Astrocyte of the cerebellum (primary cell): ENCODE results near the gene FBLN5.
"Not testable (repeated sequence)": the region's sequence is repeated elsewhere in the genome, so short reads cannot be mapped to it uniquely, and the experiment has no call there.

Source experiments
- DNase-seq: peaks from one replicate; pipeline ENCODE4 v3.0.0-alpha.2; 2011; ENCODE audit warnings: low read depth
- H3K4me3 ChIP-seq: 2 replicates; pipeline ENCODE4 v1.5.1; 2011; ENCODE audit warnings: mild to moderate bottlenecking, low read depth, low read length, moderate library complexity
- CTCF ChIP-seq: IDR thresholded peaks from 2 replicates; pipeline ENCODE4 v1.5.1; 2012; ENCODE audit warnings: low read length, low read depth, moderate library complexity, mild to moderate bottlenecking; ENCODE audit errors: missing control alignments
- in situ Hi-C: cut with HindIII; loops from 2 replicates; pipeline ENCODE4 v1.10.0; 2017; ENCODE audit warnings: low sequenced_read_pairs

Gene FBLN5

GRCh38 chr14:91851563-91851962, 95.9 kb downstream of the FBLN5 start:
- TF ChIP-seq CTCF, result no peak
- in situ Hi-C loops, result no loop called here
- H3K4me3 ChIP-seq, result no peak overlapping the region
- DNase-seq, result no peak

DNA sequence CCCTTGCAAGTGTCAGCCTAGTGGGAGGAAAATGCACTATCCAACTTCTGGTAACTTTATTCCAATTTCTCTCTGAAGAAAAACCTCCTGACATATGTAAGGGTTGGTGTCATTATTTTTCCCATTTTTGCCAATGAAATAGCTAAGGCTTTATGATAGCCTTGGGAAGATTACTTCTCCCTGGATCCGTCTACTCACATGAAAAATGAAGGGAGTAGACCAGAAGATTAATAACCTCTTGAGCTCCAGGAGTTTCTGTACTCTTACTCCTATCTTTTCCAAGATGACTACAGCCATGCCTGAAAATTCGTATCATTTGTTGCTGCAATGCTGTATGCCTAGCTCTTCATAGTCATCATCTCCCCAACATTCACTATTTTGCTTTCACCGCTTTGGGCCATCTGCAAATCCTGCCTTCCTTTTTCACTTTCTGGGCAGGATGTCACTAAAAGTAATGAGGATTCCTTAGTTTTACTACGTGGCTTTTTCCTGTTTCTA, 98.9 kb downstream of the FBLN5 start:
- TF ChIP-seq CTCF, result no peak
- DNase-seq, result no peak

GRCh38 chr14:91847693-91848092, 99.8 kb downstream of the FBLN5 start:
- no peak for DNase-seq
- in situ Hi-C loops, result no loop called here
- TF ChIP-seq CTCF, result no peak
- no peak overlapping the region for H3K4me3 ChIP-seq

More for the DNA sequence above, 98.9 kb downstream of the FBLN5 start:
- in situ Hi-C loops, result no loop called here
- H3K4me3 ChIP-seq, result no peak overlapping the region

- DNase-seq, result no peak
- no peak overlapping the region for H3K4me3 ChIP-seq
- in situ Hi-C loops, result no loop called here
- TF ChIP-seq CTCF, result no peak
Measured at GRCh38 chr14:91845652-91846051, 101.8 kb downstream of the FBLN5 start.

DNA sequence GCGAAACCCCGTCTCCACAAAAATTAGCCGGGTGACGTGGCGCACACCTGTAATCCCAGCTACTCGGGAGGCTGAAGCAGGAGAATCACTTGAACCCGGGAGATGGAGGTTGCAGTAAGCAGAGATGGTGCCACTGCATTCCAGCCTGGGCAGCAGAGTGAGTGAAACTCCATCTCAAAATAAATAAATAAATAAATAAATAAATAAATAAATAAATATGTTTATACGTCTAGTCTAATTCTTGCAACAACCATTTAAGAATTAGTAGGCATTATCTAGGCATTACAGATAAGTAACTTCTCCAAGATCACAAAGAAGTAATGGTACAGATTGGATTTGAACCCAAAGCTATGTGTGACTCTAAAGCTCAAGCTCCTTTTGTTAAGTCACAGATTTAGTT, 102.4 kb downstream of the FBLN5 start:
- in situ Hi-C loops, DNase-seq, H3K4me3 ChIP-seq: not testable (repeated sequence)

DNA sequence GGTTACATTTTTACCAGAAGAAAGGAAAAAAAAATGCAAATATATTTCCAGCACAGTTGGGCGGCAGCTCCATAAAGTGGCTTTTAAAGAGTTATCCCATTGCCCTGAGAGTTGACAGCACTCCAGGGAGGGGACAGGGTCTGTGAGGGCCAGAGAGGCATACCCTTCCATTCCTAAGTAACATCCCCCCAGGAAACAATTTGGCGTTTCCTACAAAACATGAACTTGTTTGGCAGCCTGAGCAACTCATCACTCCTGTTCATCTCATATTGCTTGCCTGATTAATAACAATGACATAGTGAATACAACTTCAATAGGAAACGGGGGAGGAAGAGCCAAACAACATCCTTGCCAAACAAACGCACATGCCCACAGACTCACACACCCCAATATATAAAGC, 103.5 kb downstream of the FBLN5 start:
- no peak overlapping the region for H3K4me3 ChIP-seq
- no peak for TF ChIP-seq CTCF
- DNase-seq, result no peak
- in situ Hi-C loops, result no loop called here

- no peak overlapping the region for H3K4me3 ChIP-seq
- in situ Hi-C loops, result no loop called here
- DNase-seq, result no peak
- no peak for TF ChIP-seq CTCF
Measured at GRCh38 chr14:91843437-91843836, 104.1 kb downstream of the FBLN5 start.
